ENCODE data around the gene SH2B2.

- no peak for TF ChIP-seq POLR2A (IDR thresholded peaks at IDR 0.05)
- TF ChIP-seq, protein P1, sequence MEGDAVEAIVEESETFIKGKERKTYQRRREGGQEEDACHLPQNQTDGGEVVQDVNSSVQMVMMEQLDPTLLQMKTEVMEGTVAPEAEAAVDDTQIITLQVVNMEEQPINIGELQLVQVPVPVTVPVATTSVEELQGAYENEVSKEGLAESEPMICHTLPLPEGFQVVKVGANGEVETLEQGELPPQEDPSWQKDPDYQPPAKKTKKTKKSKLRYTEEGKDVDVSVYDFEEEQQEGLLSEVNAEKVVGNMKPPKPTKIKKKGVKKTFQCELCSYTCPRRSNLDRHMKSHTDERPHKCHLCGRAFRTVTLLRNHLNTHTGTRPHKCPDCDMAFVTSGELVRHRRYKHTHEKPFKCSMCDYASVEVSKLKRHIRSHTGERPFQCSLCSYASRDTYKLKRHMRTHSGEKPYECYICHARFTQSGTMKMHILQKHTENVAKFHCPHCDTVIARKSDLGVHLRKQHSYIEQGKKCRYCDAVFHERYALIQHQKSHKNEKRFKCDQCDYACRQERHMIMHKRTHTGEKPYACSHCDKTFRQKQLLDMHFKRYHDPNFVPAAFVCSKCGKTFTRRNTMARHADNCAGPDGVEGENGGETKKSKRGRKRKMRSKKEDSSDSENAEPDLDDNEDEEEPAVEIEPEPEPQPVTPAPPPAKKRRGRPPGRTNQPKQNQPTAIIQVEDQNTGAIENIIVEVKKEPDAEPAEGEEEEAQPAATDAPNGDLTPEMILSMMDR (IDR thresholded peaks at IDR 0.05) = no peak
These were observed 25.8 kb upstream of the SH2B2 start for GRCh38 chr7:102260856-102261255.
